MV-4-11 (cell line): Measurements from ENCODE around the gene CD22.
A peak's percentile ranks its signal among the peaks of the same experiment; 100 is the strongest.
"Not testable (repeated sequence)": the region's sequence is repeated elsewhere in the genome, so short reads cannot be mapped to it uniquely, and the experiment has no call there.

Experiments
- DNase-seq: peaks from one replicate; lab custom pipeline; 2025; lab: John Stamatoyannopoulos, UW

CD22 gene

GRCh38 chr19:35341565-35342225 lies 12.7 kb downstream of the CD22 start:
- DNase-seq, result no peak

GRCh38 chr19:35342430-35342829 lies 13.4 kb downstream of the CD22 start:
- DNase-seq, result no peak

GRCh38 chr19:35344511-35345031 lies 15.6 kb downstream of the CD22 start:
- no peak for DNase-seq

- no peak for DNase-seq
These were observed 16.7 kb downstream of the CD22 start for GRCh38 chr19:35345671-35346111.

- peak; percentile 15 for DNase-seq
These were observed 17.4 kb downstream of the CD22 start for GRCh38 chr19:35346193-35347052.

- peak; percentile 94 for DNase-seq
These were observed 18.4 kb downstream of the CD22 start, which contains the start of gene FFAR1 for GRCh38 chr19:35347171-35347929. TSS of gene FFAR1 (plus strand) at chr19:35347902. CDS start at chr19:35351552, 3,650 bp downstream.

GRCh38 chr19:35347930-35348298 lies 18.9 kb downstream of the CD22 start:
- DNase-seq, result no peak

- no peak for DNase-seq
These were observed 20.1 kb downstream of the CD22 start for GRCh38 chr19:35348911-35349611.

- DNase-seq, result no peak
These were observed 20.9 kb downstream of the CD22 start for GRCh38 chr19:35349614-35350521.

GRCh38 chr19:35350591-35350990 lies 21.6 kb downstream of the CD22 start:
- DNase-seq, result no peak

- no peak for DNase-seq
These were observed 22.6 kb downstream of the CD22 start for GRCh38 chr19:35351411-35352176.

- DNase-seq, result no peak
These were observed 23.1 kb downstream of the CD22 start for GRCh38 chr19:35352177-35352447.

- DNase-seq, result peak; percentile 67
These were observed 23.7 kb downstream of the CD22 start for GRCh38 chr19:35352448-35353304.

- peak; percentile 30 for DNase-seq
These were observed 24.6 kb downstream of the CD22 start for GRCh38 chr19:35353635-35354034.

GRCh38 chr19:35354898-35355297 lies 25.9 kb downstream of the CD22 start:
- no peak for DNase-seq

- no peak for DNase-seq
These were observed 26.9 kb downstream of the CD22 start for GRCh38 chr19:35355791-35356460.

- peak; percentile 92 for DNase-seq
These were observed 29.0 kb downstream of the CD22 start, which contains the start of gene FFAR3 for GRCh38 chr19:35357867-35358573. TSS of gene FFAR3 (plus strand) at chr19:35358460. CDS start at chr19:35358891, 431 bp downstream.

- not testable (repeated sequence) for DNase-seq
These were observed 29.8 kb downstream of the CD22 start for GRCh38 chr19:35358834-35359233.
